Body of pancreas (tissue), 4 donors: ENCODE measurements around the gene SYPL2. TPM values are rescaled to one million over a fixed set of nuclear protein-coding genes. Genes with fewer than 3 reads are reported as not detected.

Experiments
- ATAC-seq: fragments of 150-250 bp; one replicate; pipeline ENCODE4 v1.9.1; 2016
- DNase-seq, 4 donors: peaks; one replicate each; pipeline ENCODE4 v3.0.0-alpha.2; 2019
- H3K27ac ChIP-seq, 4 donors: fragments of 200-600 bp; sonication (generic); 1 replicate in 3 of 4; 2 replicates in 1 of 4; pipeline versions ENCODE4 v1.5.1 to v1.6.1; 2016 to 2019; ENCODE audit warnings: mild to moderate bottlenecking in 1 of 4, mixed read lengths in 1 of 4, moderate library complexity in 1 of 4
- H3K27me3 ChIP-seq, 2 donors: fragments of 200-600 bp; sonication (generic); one replicate each; pipeline ENCODE4 v1.6.0; 2016; ENCODE audit warnings: mild to moderate bottlenecking in 1 of 2
- H3K36me3 ChIP-seq, 2 donors: fragments of 200-600 bp; sonication (generic); replicated peaks in 1 of 2; 2 replicates each; pipeline ENCODE4 v1.5.1; 2016; ENCODE audit warnings: low read depth in 2 of 2; ENCODE audit not compliant: insufficient read depth in 1 of 2
- H3K4me1 ChIP-seq: fragments of 200-600 bp; sonication (generic); one replicate; pipeline ENCODE4 v1.6.0; 2016
- H3K4me3 ChIP-seq, 2 donors: fragments of 200-600 bp; sonication (generic); 1 replicate in 1 of 2; 2 replicates in 1 of 2; pipeline ENCODE4 v1.5.1; 2016 to 2019
- H3K9me3 ChIP-seq, 3 donors: fragments of 200-600 bp; sonication (generic); 1 replicate in 2 of 3; 2 replicates in 1 of 3; pipeline ENCODE4 v1.5.1; 2016
- POLR2A ChIP-seq, 3 donors: fragments of 450-650 bp; IDR thresholded peaks; one replicate each; pipeline ENCODE4 v1.6.1; 2016; ENCODE audit warnings: antibody characterized with exemption in 3 of 3, mild to moderate bottlenecking in 2 of 3
- WGBS, 2 donors: methylation state at CpG; one replicate each; pipeline ENCODE4 v1.1.5; 2017; 5-methylcytosine and 5-hydroxymethylcytosine counted together
- intact Hi-C: fragments of 100-400 bp; cut with DNase I; formaldehyde crosslinking; loops from one replicate; pipeline ENCODE4 v1.15.1; 2023
- total RNA-seq, 2 donors: library from RNA; depleted of rRNA; stranded (reverse); fragments of >200 nt; gene quantifications; one replicate each; pipeline ENCODE4 v1.1.0, GENCODE V29; 2016
- TF ChIP-seq, protein P1 (sequence below), 7 experiments: fragments of 450-650 bp in 4 of 7; fragments of 200-600 bp in 3 of 7; sonication (generic) in 3 of 7; IDR thresholded peaks; one replicate each; pipeline ENCODE4 v1.5.1; 2016 to 2019; ENCODE audit warnings: antibody characterized with exemption in 7 of 7

SYPL2 gene
- total RNA-seq, 2 donors from 2014 or later = 1.8 to 2.3 TPM

DNA sequence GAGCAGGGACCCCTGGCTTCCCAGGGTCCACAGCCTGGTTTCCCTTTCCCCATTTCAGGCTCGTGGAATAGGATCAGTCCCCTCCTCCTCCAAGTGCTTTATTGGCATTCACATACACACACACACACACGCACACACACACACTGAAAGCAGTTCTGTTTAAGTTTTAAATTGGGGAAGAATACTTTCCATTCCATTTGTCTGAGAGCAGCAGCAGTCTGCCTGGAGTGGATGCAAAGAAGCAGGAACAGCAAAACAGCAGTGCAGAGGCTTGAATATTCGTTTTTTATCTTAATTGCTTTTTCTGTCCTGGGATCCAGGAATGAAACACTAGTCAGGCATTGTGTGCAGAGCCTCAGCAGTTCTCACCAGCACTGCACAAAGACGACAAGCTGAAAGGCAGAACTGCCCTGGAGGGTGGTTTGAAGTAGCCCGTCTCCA lies 34.6 kb downstream of the SYPL2 start:
- Histone ChIP-seq H3K9me3 (no peaks in the 10 kb centered on the region), H3K27me3 (no peaks in the 10 kb centered on the region), H3K4me3 (no peak overlapping the region), H3K4me1 (no peaks in the 10 kb centered on the region), H3K27ac (no peak overlapping the region), H3K36me3 (no peaks in the 10 kb centered on the region)
- intact Hi-C loops = no loop called here
- 54 to 62% methylated on average over 5 of the region's 5 CpGs for WGBS, 2 donors
- TF ChIP-seq, protein P1, sequence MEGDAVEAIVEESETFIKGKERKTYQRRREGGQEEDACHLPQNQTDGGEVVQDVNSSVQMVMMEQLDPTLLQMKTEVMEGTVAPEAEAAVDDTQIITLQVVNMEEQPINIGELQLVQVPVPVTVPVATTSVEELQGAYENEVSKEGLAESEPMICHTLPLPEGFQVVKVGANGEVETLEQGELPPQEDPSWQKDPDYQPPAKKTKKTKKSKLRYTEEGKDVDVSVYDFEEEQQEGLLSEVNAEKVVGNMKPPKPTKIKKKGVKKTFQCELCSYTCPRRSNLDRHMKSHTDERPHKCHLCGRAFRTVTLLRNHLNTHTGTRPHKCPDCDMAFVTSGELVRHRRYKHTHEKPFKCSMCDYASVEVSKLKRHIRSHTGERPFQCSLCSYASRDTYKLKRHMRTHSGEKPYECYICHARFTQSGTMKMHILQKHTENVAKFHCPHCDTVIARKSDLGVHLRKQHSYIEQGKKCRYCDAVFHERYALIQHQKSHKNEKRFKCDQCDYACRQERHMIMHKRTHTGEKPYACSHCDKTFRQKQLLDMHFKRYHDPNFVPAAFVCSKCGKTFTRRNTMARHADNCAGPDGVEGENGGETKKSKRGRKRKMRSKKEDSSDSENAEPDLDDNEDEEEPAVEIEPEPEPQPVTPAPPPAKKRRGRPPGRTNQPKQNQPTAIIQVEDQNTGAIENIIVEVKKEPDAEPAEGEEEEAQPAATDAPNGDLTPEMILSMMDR (IDR thresholded peaks at IDR 0.05) = no peak
- TF ChIP-seq POLR2A (IDR thresholded peaks at IDR 0.05) = no peak
- ATAC-seq = no peak
- no peak for DNase-seq

DNA sequence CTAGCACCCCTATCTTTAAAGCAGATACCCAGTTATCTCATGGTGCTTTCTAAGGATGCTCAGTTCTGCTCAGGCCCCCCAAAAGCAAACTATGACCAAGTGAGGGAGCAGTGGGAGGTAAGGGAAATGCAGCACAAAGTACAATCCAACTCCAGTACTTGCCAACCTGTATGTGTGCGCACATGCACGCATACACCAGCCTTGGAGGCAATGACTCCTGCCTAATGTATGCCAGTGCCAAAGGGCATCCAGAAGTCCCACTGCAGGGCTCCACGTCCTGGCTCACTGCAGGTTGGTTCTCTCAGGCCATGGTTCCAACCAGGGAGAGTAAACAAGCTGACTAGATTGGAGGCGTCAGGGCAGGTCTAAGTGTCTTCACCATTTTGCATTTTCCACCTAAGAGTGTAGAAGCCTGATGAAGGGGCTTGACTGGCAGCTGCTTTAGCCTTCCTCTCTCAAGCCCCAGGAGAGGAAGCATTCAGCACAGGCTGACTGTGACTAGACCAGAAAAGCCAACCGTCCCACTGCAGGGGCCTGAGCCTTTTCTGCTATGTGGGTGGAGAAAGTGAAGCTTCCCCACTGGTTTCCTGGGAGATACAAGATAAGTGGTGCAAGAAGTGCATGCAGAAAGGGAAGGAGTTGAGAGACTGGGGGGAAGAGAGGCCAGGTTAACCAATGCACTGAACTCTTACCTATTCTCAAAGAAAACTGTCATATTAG lies 35.5 kb downstream of the SYPL2 start:
- WGBS, 2 donors = 65 to 88% methylated on average over 4 to 5 of the region's 5 CpGs
- no peaks in the 10 kb centered on the region for H3K4me1 ChIP-seq
- no peak overlapping the region for H3K27ac ChIP-seq
- TF ChIP-seq POLR2A (IDR thresholded peaks at IDR 0.05) = no peak
- TF ChIP-seq, protein P1 (IDR thresholded peaks at IDR 0.05) = no peak
- intact Hi-C loops = no loop called here
- H3K36me3 ChIP-seq = no peaks in the 10 kb centered on the region
- ATAC-seq (no peak), DNase-seq (no peak)
- no peak overlapping the region for H3K4me3 ChIP-seq
- H3K27me3 ChIP-seq = no peaks in the 10 kb centered on the region
- no peaks in the 10 kb centered on the region for H3K9me3 ChIP-seq

DNA sequence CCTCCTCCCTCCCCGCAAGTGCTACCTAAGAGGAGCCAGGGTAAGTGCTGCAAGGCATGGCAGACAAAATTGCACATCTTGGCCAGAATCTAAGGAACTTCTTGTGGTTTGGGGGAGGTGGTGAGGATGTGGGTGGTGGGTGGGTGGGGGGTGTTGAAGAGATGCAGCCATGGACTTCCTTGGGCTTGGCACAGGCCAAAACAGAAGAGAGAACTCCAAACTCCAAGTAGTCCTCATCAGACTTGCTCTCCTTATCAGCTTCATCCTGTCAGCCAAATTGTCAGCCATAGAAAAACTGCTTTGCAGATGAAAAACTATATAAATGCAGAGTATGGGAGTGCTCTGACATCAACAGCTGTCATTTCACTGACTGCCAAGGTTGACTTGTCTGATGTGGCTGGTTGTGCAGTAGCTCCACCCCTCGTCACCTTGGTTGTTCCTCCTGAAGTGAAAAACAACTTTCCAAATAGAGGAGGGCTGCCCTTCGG lies 36.1 kb downstream of the SYPL2 start:
- Histone ChIP-seq H3K9me3 (no peaks in the 10 kb centered on the region), H3K27ac (no peak overlapping the region), H3K27me3 (no peaks in the 10 kb centered on the region), H3K4me1 (no peaks in the 10 kb centered on the region), H3K36me3 (no peaks in the 10 kb centered on the region), H3K4me3 (no peak overlapping the region)
- DNase-seq (peak in 2 of 4 donors; percentile 30 to 41), ATAC-seq (peak; percentile 45)
- intact Hi-C loops = no loop called here
- no peak for TF ChIP-seq POLR2A (IDR thresholded peaks at IDR 0.05)
- TF ChIP-seq, protein P1 (IDR thresholded peaks at IDR 0.05) = no peak
- WGBS, 2 donors = 54 to 56% methylated on average over 3 of the region's 3 CpGs

DNA sequence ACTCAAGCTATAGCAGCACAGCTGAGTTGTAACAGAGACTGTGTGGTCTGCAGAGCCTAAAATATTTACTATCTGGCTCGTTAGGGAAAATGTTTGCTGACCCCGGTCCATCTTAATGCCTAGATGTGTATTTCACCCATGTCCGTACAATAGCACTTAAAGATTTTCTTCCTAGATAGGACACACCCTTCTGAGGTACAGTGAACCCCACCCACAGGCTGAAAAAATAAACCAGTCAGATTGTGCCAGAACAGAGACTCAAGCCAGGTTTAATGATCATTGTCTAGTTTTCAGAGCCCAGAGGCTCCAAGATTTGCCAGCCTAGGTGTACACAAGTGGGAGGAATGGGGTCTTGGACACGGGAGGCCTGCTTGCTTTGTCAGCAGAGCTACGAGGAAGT lies 37.6 kb downstream of the SYPL2 start:
- Histone ChIP-seq H3K27me3 (no peaks in the 10 kb centered on the region), H3K9me3 (no peaks in the 10 kb centered on the region), H3K4me1 (peaks cover 11% of the 10 kb centered on the region), H3K27ac (no peak overlapping the region), H3K36me3 (no peaks in the 10 kb centered on the region), H3K4me3 (no peak overlapping the region)
- ATAC-seq (no peak), DNase-seq (no peak)
- intact Hi-C loops = no loop called here
- WGBS, 2 donors = 70 to 75% methylated on average over 5 of the region's 5 CpGs
- TF ChIP-seq POLR2A (IDR thresholded peaks at IDR 0.05) = no peak
- TF ChIP-seq, protein P1 (IDR thresholded peaks at IDR 0.05) = no peak

DNA sequence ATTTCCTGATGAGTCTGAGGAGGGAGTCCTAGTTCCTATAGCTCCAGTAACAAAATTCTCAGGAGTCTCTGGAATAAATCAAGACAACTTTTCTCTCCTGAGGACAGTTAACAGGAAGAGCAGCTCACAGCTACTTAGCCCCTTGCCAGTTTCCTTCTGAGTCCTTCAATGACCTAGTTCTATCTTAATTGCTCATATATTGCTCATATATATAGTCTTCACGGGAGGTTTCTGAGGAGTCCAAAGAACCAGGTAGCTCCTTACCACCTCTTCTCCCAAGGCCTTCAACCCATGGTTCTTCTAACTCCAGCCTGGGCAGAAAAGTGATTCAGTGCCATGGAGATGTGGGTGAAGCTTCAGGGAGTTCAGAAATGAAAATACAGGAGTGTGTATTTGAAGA lies 38.6 kb downstream of the SYPL2 start:
- Histone ChIP-seq H3K4me3 (no peak overlapping the region), H3K27ac (no peak overlapping the region), H3K36me3 (no peaks in the 10 kb centered on the region), H3K4me1 (peaks cover 17% of the 10 kb centered on the region), H3K9me3 (no peaks in the 10 kb centered on the region), H3K27me3 (no peaks in the 10 kb centered on the region)
- 70 to 82% methylated on average over 1 of the region's 1 CpG for WGBS, 2 donors
- intact Hi-C loops = no loop called here
- no peak for DNase-seq
- no peak for ATAC-seq
- TF ChIP-seq, protein P1 (IDR thresholded peaks at IDR 0.05) = no peak
- TF ChIP-seq POLR2A (IDR thresholded peaks at IDR 0.05) = no peak
